Measurements from ENCODE around the gene PARD3.

DNA sequence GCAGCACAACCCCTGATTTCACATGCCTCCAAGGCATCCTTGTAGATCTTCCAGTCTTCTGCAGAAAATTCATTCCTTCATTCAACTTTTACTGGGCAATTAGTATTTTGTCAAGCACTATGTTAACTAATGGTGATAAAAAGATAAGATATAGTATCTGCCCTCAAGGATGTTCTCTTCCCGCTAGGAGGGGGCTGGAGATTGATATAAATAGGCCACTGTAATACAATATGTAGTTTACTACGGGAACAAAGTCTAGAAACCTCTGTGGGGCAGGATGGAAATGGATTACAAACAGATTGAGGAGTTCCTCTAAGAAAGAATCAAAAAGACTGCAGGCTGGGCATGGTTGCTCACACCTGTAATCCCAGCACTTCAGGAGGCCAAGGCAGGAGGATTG, 10.3 kb upstream of the PARD3 start:
- TF ChIP-seq, protein P1, sequence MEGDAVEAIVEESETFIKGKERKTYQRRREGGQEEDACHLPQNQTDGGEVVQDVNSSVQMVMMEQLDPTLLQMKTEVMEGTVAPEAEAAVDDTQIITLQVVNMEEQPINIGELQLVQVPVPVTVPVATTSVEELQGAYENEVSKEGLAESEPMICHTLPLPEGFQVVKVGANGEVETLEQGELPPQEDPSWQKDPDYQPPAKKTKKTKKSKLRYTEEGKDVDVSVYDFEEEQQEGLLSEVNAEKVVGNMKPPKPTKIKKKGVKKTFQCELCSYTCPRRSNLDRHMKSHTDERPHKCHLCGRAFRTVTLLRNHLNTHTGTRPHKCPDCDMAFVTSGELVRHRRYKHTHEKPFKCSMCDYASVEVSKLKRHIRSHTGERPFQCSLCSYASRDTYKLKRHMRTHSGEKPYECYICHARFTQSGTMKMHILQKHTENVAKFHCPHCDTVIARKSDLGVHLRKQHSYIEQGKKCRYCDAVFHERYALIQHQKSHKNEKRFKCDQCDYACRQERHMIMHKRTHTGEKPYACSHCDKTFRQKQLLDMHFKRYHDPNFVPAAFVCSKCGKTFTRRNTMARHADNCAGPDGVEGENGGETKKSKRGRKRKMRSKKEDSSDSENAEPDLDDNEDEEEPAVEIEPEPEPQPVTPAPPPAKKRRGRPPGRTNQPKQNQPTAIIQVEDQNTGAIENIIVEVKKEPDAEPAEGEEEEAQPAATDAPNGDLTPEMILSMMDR (IDR thresholded peaks at IDR 0.05; ENCODE audit: low read depth, low read length, poor library complexity, severe bottlenecking): no peak
- TF ChIP-seq EZH2phosphoT487 (IDR thresholded peaks at IDR 0.05; ENCODE audit: borderline replicate concordance, low read length): no peak
